Natural killer cell (primary cell): ENCODE data around the gene PLD4. TPM values are rescaled to one million over a fixed set of nuclear protein-coding genes. Genes with fewer than 3 reads are reported as not detected.

ENCODE experiments used
- ATAC-seq, 3 donors: fragments of 150-1000 bp in 2 of 3; fragments of 200-7000 bp in 1 of 3; cut with Tn5 transposase; 1 replicate in 1 of 3; 2 replicates in 2 of 3; pipeline ENCODE4 v1.10.0; 2021; ENCODE audit warnings: mild to moderate bottlenecking in 2 of 3, moderate library complexity in 2 of 3
- DNase-seq, 2 donors: peaks; one replicate each; pipeline versions ENCODE4 v3.0.0 to v3.0.0-alpha.2; 2013 to 2021; ENCODE audit warnings: mixed read lengths in 1 of 2
- H3K27ac ChIP-seq: one replicate; pipeline ENCODE4 v1.5.1; 2013; ENCODE audit warnings: mild to moderate bottlenecking, low read length
- H3K27me3 ChIP-seq: one replicate; pipeline ENCODE4 v1.6.1; 2013; ENCODE audit warnings: low read length; ENCODE audit not compliant: control insufficient read depth, insufficient read depth
- H3K36me3 ChIP-seq: one replicate; pipeline ENCODE4 v1.6.1; 2013; ENCODE audit warnings: low read length; ENCODE audit not compliant: control insufficient read depth, insufficient read depth
- H3K4me1 ChIP-seq: one replicate; pipeline ENCODE4 v1.6.1; 2013; ENCODE audit warnings: low read length; ENCODE audit not compliant: control insufficient read depth, insufficient read depth
- H3K4me3 ChIP-seq: one replicate; pipeline ENCODE4 v1.5.1; 2013; ENCODE audit warnings: low read length
- H3K9me3 ChIP-seq: one replicate; pipeline ENCODE4 v1.6.1; 2013; ENCODE audit warnings: low read length; ENCODE audit not compliant: control insufficient read depth, insufficient read depth
- H3K27ac Mint-ChIP-seq, 2 donors: one replicate each; pipeline ENCODE4 v1.8.0; 2022; ENCODE audit warnings: mild to moderate bottlenecking in 2 of 2, mixed read lengths in 2 of 2, moderate library complexity in 1 of 2
- H3K27me3 Mint-ChIP-seq, 2 donors: one replicate each; pipeline ENCODE4 v1.8.0; 2022; ENCODE audit warnings: low read depth in 2 of 2, mixed read lengths in 2 of 2
- H3K36me3 Mint-ChIP-seq: one replicate; pipeline ENCODE4 v1.8.0; 2022; ENCODE audit warnings: mixed read lengths
- H3K4me1 Mint-ChIP-seq, 2 donors: one replicate each; pipeline ENCODE4 v1.8.0; 2022; ENCODE audit warnings: mixed read lengths in 2 of 2
- H3K4me3 Mint-ChIP-seq: one replicate; pipeline ENCODE4 v1.8.0; 2022; ENCODE audit warnings: mild to moderate bottlenecking, moderate library complexity, mixed read lengths
- H3K9me3 Mint-ChIP-seq, 2 donors: one replicate each; pipeline ENCODE4 v1.8.0; 2022; ENCODE audit warnings: mixed read lengths in 2 of 2
- WGBS: methylation state at CpG from one replicate; pipeline ENCODE4 v1.1.7; 2013; ENCODE audit warnings: missing lambda C conversion rate; ENCODE audit not compliant: insufficient coverage; 5-methylcytosine and 5-hydroxymethylcytosine counted together
- intact Hi-C: fragments of 100-400 bp; cut with micrococcal nuclease; formaldehyde crosslinking; loops from one replicate; pipeline ENCODE4 v1.14.2; 2022
- total RNA-seq, 4 donors: library from RNA; stranded (reverse); fragments of 120-200 nt in 1 of 4; gene quantifications; one replicate each; pipeline versions ENCODE4 v1.2.3 to v1.2.4, GENCODE V29; 2013 to 2022
- TF ChIP-seq, protein P1 (sequence below): fragments of 200-600 bp; IDR thresholded peaks from one replicate; pipeline ENCODE4 v1.8.0; 2022; ENCODE audit warnings: antibody characterized with exemption

PLD4 gene
- total RNA-seq, 3 donors from 2014 or later (not counting 1 experiment from before 2014, with no cell fraction given) = 1.7 to 7.2 (median 2.9) TPM

DNA sequence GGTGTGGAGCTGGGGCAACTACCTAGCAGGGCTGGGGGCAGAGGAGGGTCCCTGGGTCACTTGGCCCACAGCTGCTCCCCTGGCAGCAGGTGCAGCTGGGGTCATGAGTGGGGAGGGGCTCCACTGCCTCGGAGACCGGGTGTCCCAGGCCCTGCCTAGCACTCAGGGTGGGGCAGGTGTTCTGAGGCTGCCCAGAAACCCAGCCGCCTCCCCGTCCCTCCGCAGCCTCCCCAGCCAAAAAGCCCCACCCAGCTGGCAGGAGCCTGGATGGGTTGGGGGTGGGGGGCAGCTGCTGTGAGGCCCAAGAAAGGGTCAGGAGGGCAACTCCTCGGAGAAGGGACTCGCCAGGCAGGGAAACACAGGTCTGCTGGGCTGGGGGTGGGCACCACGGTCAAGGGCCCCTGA lies 42.3 kb downstream of the PLD4 start:
- DNase-seq (no peak), ATAC-seq (no peak)
- Mint-ChIP-seq H3K4me1 (no peaks in the 10 kb centered on the region), H3K27me3 (peaks cover 0 to 8% of the 10 kb centered on the region in 2 donors), H3K36me3 (no peaks in the 10 kb centered on the region), H3K9me3 (no peaks in the 10 kb centered on the region), H3K4me3 (no peak overlapping the region), H3K27ac (no peak overlapping the region)
- intact Hi-C loops = no loop called here
- TF ChIP-seq, protein P1, sequence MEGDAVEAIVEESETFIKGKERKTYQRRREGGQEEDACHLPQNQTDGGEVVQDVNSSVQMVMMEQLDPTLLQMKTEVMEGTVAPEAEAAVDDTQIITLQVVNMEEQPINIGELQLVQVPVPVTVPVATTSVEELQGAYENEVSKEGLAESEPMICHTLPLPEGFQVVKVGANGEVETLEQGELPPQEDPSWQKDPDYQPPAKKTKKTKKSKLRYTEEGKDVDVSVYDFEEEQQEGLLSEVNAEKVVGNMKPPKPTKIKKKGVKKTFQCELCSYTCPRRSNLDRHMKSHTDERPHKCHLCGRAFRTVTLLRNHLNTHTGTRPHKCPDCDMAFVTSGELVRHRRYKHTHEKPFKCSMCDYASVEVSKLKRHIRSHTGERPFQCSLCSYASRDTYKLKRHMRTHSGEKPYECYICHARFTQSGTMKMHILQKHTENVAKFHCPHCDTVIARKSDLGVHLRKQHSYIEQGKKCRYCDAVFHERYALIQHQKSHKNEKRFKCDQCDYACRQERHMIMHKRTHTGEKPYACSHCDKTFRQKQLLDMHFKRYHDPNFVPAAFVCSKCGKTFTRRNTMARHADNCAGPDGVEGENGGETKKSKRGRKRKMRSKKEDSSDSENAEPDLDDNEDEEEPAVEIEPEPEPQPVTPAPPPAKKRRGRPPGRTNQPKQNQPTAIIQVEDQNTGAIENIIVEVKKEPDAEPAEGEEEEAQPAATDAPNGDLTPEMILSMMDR = no peak
- Histone ChIP-seq H3K4me3 (no peak overlapping the region), H3K4me1 (peaks cover 5% of the 10 kb centered on the region), H3K9me3 (no peaks in the 10 kb centered on the region), H3K27me3 (peaks cover 2% of the 10 kb centered on the region), H3K36me3 (no peaks in the 10 kb centered on the region), H3K27ac (no peak overlapping the region)
- WGBS = 55% methylated on average over 7 of the region's 8 CpGs

DNA sequence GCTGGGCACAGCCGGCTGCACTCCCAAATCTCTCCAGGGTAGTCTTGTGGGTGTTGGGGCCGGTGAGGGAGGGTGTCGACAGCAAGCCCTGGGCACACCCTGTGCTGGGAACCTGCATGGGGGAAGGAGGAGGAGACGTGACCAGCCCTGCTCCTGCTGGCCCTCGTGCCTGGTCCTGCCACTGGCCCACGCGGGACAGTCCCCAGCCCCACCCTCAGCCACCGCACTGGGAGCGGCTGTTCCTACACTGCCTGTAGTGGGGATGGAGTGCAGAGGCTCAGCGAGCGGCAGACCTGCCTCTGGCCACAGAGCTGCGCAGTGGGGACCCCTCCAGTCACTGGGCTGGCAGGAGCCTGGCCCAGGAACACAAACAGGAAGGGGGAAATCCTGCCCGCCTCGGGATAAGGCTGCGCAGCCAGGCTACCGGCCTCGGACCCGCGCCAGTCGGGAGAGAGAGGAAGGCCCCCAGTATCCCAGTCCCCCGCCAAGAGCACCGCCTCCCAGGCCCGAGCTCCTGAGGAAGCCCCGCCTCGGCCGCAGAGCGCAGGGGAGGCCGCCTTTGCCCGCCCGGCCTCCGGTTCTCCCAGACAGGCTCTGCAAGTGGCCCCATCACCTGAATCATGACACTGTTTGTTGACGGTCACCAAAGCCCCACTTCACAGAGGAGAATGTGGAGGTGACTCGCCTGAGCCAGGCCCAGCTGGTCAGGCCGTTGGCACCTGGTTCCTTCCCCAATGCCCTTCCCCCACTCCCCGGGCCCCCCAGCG lies 42.9 kb downstream of the PLD4 start:
- no peaks in the 10 kb centered on the region for H3K9me3 ChIP-seq
- Mint-ChIP-seq H3K27ac (no peak overlapping the region), H3K27me3 (peaks cover 0 to 8% of the 10 kb centered on the region in 2 donors), H3K36me3 (no peaks in the 10 kb centered on the region), H3K4me3 (no peak overlapping the region), H3K4me1 (no peaks in the 10 kb centered on the region), H3K9me3 (no peaks in the 10 kb centered on the region)
- DNase-seq = no peak
- TF ChIP-seq, protein P1 = no peak
- intact Hi-C loops = no loop called here
- peaks cover 5% of the 10 kb centered on the region for H3K4me1 ChIP-seq
- no peaks in the 10 kb centered on the region for H3K36me3 ChIP-seq
- WGBS = 6% methylated on average over 35 of the region's 36 CpGs
- H3K27me3 ChIP-seq = peaks cover 2% of the 10 kb centered on the region
- no peak overlapping the region for H3K27ac ChIP-seq
- peak in 1 of 3 donors; percentile 33 for ATAC-seq
- H3K4me3 ChIP-seq = no peak overlapping the region

- no peaks in the 10 kb centered on the region for H3K9me3 ChIP-seq
- peaks cover 2% of the 10 kb centered on the region for H3K27me3 ChIP-seq
- WGBS = 29% methylated on average over 12 of the region's 12 CpGs
- TF ChIP-seq, protein P1 = no peak
- Mint-ChIP-seq H3K9me3 (no peaks in the 10 kb centered on the region), H3K4me1 (no peaks in the 10 kb centered on the region), H3K27ac (no peak overlapping the region), H3K36me3 (no peaks in the 10 kb centered on the region), H3K27me3 (peaks cover 0 to 8% of the 10 kb centered on the region in 2 donors), H3K4me3 (no peak overlapping the region)
- peaks cover 5% of the 10 kb centered on the region for H3K4me1 ChIP-seq
- no peaks in the 10 kb centered on the region for H3K36me3 ChIP-seq
- no peak overlapping the region for H3K4me3 ChIP-seq
- ATAC-seq = no peak
- no peak overlapping the region for H3K27ac ChIP-seq
- no peak for DNase-seq
- intact Hi-C loops = no loop called here
Measured at GRCh38 chr14:104968153-104968527, 43.5 kb downstream of the PLD4 start.
